Fibroblast of skin of back (primary cell): Measurements from ENCODE around the gene SERPINB12.

ENCODE experiments used
- DNase-seq: peaks from one replicate; pipeline ENCODE4 v3.0.0-alpha.2; 2013

SERPINB12 gene

DNA sequence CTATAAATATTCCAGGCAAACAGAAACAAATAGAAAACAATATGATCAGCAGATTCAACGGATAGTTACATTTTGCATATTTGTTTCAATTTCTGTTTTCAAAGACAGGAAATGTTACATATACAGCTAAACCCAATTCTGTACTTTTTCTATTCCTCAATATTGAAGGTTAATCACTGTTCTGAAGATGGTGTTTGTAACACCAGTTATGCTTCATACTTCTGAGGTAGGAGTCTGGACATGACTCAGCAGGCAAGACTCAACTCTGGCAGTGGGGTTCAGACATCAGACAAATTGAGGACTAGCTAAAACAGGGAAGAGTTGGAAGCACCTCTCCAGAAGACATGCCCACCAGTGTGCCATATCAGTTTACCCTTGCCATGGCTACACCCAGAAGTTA lies 61.6 kb downstream of the SERPINB12 start:
- DNase-seq, result peak; percentile 13

- no peak for DNase-seq
Measured at GRCh38 chr18:63604791-63605567, 62.8 kb downstream of the SERPINB12 start.

GRCh38 chr18:63606526-63606925 lies 64.4 kb downstream of the SERPINB12 start:
- DNase-seq, result no peak

DNA sequence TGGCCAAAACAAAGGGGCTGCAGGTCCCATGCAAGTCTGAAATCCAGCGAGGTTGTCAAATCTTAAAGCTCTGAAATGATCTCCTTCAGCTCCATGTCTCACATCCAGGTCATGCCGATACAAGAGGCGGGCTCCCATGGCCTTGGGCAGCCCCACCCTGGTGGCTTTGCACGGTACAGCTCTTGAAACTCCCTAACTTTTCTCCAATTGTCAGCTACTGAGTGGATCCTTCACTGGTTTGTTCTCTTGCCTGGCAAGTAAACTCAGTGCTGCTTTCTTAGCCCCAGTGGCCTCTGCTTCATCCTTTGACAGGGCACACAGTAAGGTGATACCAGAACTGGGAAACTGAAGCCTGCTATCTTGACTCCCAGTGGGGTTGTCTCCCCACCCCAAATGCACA lies 71.3 kb downstream of the SERPINB12 start:
- no peak for DNase-seq

GRCh38 chr18:63617049-63617914 lies 75.1 kb downstream of the SERPINB12 start:
- no peak for DNase-seq

- no peak for DNase-seq
Measured at GRCh38 chr18:63617915-63618234, 75.7 kb downstream of the SERPINB12 start.
